GM10847 (cell line): ENCODE results near the gene GOLGB1.

ENCODE experiments used
- POLR2A ChIP-seq: IDR thresholded peaks from 2 replicates; pipeline ENCODE4 v1.6.1; 2011; ENCODE audit not compliant: insufficient read length; ENCODE audit errors: extremely low read depth

Gene GOLGB1

GRCh38 chr3:121627211-121627610 lies 122.3 kb downstream of the GOLGB1 start:
- TF ChIP-seq POLR2A = no peak

GRCh38 chr3:121626495-121626894 lies 123.0 kb downstream of the GOLGB1 start:
- no peak for TF ChIP-seq POLR2A

GRCh38 chr3:121624147-121624899 lies 125.2 kb downstream of the GOLGB1 start:
- no peak for TF ChIP-seq POLR2A

- no peak for TF ChIP-seq POLR2A
Measured at GRCh38 chr3:121621491-121621890, 128.1 kb downstream of the GOLGB1 start.

- TF ChIP-seq POLR2A = no peak
Measured at GRCh38 chr3:121619691-121620090, 129.8 kb downstream of the GOLGB1 start.
